K562 (cell line): ENCODE data around the gene TMEM200B. TPM values are rescaled to one million over a fixed set of nuclear protein-coding genes. Genes with fewer than 3 reads are reported as not detected.

Experiments
- ATAC-seq: fragments of 200-7000 bp; cut with Tn5 transposase; 3 replicates; pipeline ENCODE4 v1.9.1; 2020; ENCODE audit warnings: moderate library complexity
- BruUV-seq: library from RNA; stranded (reverse); fragments of 400-500 nt; replicated peaks from 2 replicates; lab custom pipeline; 2021; lab: Mats Ljungman, UMichigan
- CTCF ChIA-PET: fragments of 300-600 bp; formaldehyde crosslinking; extraction: SDS; loops from one replicate; lab custom pipeline; 2021; ENCODE audit warnings: low intra/inter-chr PET ratio; lab: Yijun Ruan, JAX
- POLR2A ChIA-PET: fragments of 300-600, 350-650 bp; sonication (Branson Sonifier 250); formaldehyde crosslinking; extraction: SDS; loops from one replicate; lab custom pipeline; 2021; ENCODE audit warnings: antibody characterized with exemption, inconsistent platforms; lab: Yijun Ruan, JAX
- DNase-seq, 4 experiments: peaks; one replicate each; pipeline versions ENCODE4 v3.0.0 to v3.0.0-alpha.2; 2011 to 2018; ENCODE audit warnings: low spot score in 3 of 4, mixed read lengths in 3 of 4; ENCODE audit errors: extremely low read depth in 1 of 4
- FAIRE-seq: peaks from 2 replicates; lab custom pipeline; 2011; peaks lifted over from hg19 to GRCh38; lab: Jason Lieb, UNC
- H2AFZ ChIP-seq: 2 replicates; pipeline ENCODE4 v1.6.0; 2011; ENCODE audit warnings: low read depth, low read length, control low read depth, inconsistent platforms
- H3K27ac ChIP-seq: fragments of 200-600 bp; 3 replicates; pipeline ENCODE4 v1.8.0; 2011; ENCODE audit warnings: low read depth, mild to moderate bottlenecking, control low read depth, inconsistent platforms, low read length, moderate library complexity, mixed read lengths; ENCODE audit errors: extremely low read depth
- H3K27me3 ChIP-seq, 2 experiments: fragments of 300-600 bp in 1 of 2; 2 replicates in 1 of 2; 3 replicates in 1 of 2; pipeline versions ENCODE4 v1.6.0 to v1.8.0; 2011; ENCODE audit warnings: inconsistent platforms in 2 of 2, low read length in 2 of 2, mild to moderate bottlenecking in 1 of 2, mixed read lengths in 1 of 2, moderate library complexity in 1 of 2; ENCODE audit not compliant: control insufficient read depth in 2 of 2, insufficient read depth in 2 of 2
- H3K36me3 ChIP-seq: fragments of 300-600 bp; 3 replicates; pipeline ENCODE4 v1.8.0; 2011; ENCODE audit warnings: mild to moderate bottlenecking, low read length, inconsistent platforms; ENCODE audit not compliant: control insufficient read depth, insufficient read depth
- H3K4me1 ChIP-seq, 2 experiments: fragments of 200-600 bp in 1 of 2; replicated peaks in 1 of 2; 2 replicates in 1 of 2; 3 replicates in 1 of 2; pipeline versions ENCODE4 v1.5.1 to v1.8.0; 2011; ENCODE audit warnings: inconsistent platforms in 2 of 2, low read length in 2 of 2, mild to moderate bottlenecking in 1 of 2, mixed read lengths in 1 of 2, moderate library complexity in 1 of 2; ENCODE audit not compliant: control insufficient read depth in 2 of 2, insufficient read depth in 2 of 2
- H3K4me2 ChIP-seq: 2 replicates; pipeline ENCODE4 v1.6.1; 2011; ENCODE audit warnings: low read length, control low read depth, inconsistent platforms, mixed read lengths; ENCODE audit not compliant: insufficient read depth
- H3K4me3 ChIP-seq: fragments of 200-600 bp; sonication (generic), shearing (Covaris generic); 2 replicates; pipeline ENCODE4 v1.5.1; 2016; ENCODE audit warnings: control low read depth, inconsistent platforms
- H3K79me2 ChIP-seq: fragments of 200-600 bp; 3 replicates; pipeline ENCODE4 v1.8.0; 2011; ENCODE audit warnings: low read length, inconsistent platforms; ENCODE audit not compliant: control insufficient read depth, insufficient read depth
- H3K9ac ChIP-seq, 2 experiments: 2 replicates each; pipeline versions ENCODE4 v1.6.0 to v1.6.1; 2011; ENCODE audit warnings: low read depth in 2 of 2, low read length in 2 of 2, control low read depth in 1 of 2, inconsistent platforms in 1 of 2, mild to moderate bottlenecking in 1 of 2, mixed read lengths in 1 of 2; ENCODE audit not compliant: insufficient read depth in 1 of 2
- H3K9me1 ChIP-seq: one replicate; pipeline ENCODE4 v1.6.0; 2011; ENCODE audit warnings: inconsistent platforms, mild to moderate bottlenecking, low read length, moderate library complexity; ENCODE audit not compliant: control insufficient read depth, insufficient read depth
- H3K9me3 ChIP-seq: replicated peaks from 2 replicates; pipeline ENCODE4 v1.5.1; 2011; ENCODE audit warnings: low read depth, low read length, inconsistent platforms; ENCODE audit not compliant: control insufficient read depth, insufficient read depth
- H4K20me1 ChIP-seq: replicated peaks from 2 replicates; pipeline ENCODE4 v1.6.1; 2011; ENCODE audit warnings: low read length, inconsistent platforms, mixed read lengths; ENCODE audit not compliant: control insufficient read depth, insufficient read depth
- ATF7 ChIP-seq: fragments of 450-650 bp; IDR thresholded peaks from 2 replicates; pipeline ENCODE4 v1.7.1; 2014; ENCODE audit warnings: mild to moderate bottlenecking, moderate library complexity
- CBFA2T3 ChIP-seq: fragments of 450-650 bp; IDR thresholded peaks from 2 replicates; pipeline ENCODE4 v1.6.1; 2017
- ELF2 ChIP-seq: fragments of 250-450 bp; sonication (Bioruptor Pico); IDR thresholded peaks from 2 replicates; pipeline ENCODE4 v1.5.0; 2021; ENCODE audit warnings: mild to moderate bottlenecking
- EP300 ChIP-seq: IDR thresholded peaks from 2 replicates; pipeline ENCODE4 v1.6.1; 2012; ENCODE audit warnings: low read length, improper control_type of control experiment
- GTF2A2 ChIP-seq: IDR thresholded peaks from 2 replicates; pipeline ENCODE4 v1.6.1; 2016; ENCODE audit warnings: mild to moderate bottlenecking, missing genetic modification characterization, missing compliant biosample characterization
- JUN ChIP-seq, 2 experiments: sonication (generic) in 1 of 2; formaldehyde crosslinking in 1 of 2; IDR thresholded peaks; 2 replicates each; pipeline versions ENCODE4 v1.6.1 to v1.8.0; 2012 to 2022; ENCODE audit warnings: borderline replicate concordance in 2 of 2, mild to moderate bottlenecking in 2 of 2, improper control_type of control experiment in 1 of 2, low read depth in 1 of 2, low read length in 1 of 2, missing genetic modification reagents in 1 of 2
- NFIC ChIP-seq: fragments of 450-650 bp; IDR thresholded peaks from 2 replicates; pipeline ENCODE4 v1.6.1; 2017; ENCODE audit warnings: mild to moderate bottlenecking, inconsistent platforms
- NRF1 ChIP-seq, 2 experiments: fragments of 450-650 bp; IDR thresholded peaks in 1 of 2; conservative IDR thresholded peaks in 1 of 2; 2 replicates each; pipeline ENCODE4 v1.6.1; 2014; ENCODE audit warnings: mild to moderate bottlenecking in 2 of 2
- PRMT5 ChIP-seq: sonication (generic); formaldehyde crosslinking; IDR thresholded peaks from 2 replicates; pipeline ENCODE4 v1.5.0; 2020; ENCODE audit warnings: missing genetic modification reagents
- U2AF1 ChIP-seq: fragments of 200-400 bp; formaldehyde crosslinking; optimal IDR thresholded peaks from 2 replicates; pipeline ENCODE3; 2017; ENCODE audit warnings: mild to moderate bottlenecking, low read depth, low read length, moderate library complexity
- ZBED1 ChIP-seq: IDR thresholded peaks from 2 replicates; pipeline ENCODE4 v1.6.1; 2014
- ZNF740 ChIP-seq, 3 experiments: fragments of 200-800 bp in 1 of 3; sonication (Bioruptor generic) in 1 of 3; sonication (generic) in 1 of 3; formaldehyde crosslinking in 1 of 3; IDR thresholded peaks; 2 replicates each; pipeline versions ENCODE4 v1.6.1 to v1.8.0; 2016 to 2022; ENCODE audit warnings: mild to moderate bottlenecking in 2 of 3, missing compliant biosample characterization in 2 of 3, missing genetic modification characterization in 2 of 3, missing genetic modification reagents in 1 of 3
- ZNF75A ChIP-seq: fragments of 450-650 bp; formaldehyde crosslinking; IDR thresholded peaks from 2 replicates; pipeline ENCODE4 v1.4.0; 2020; ENCODE audit warnings: mild to moderate bottlenecking
- ZNF76 ChIP-seq: fragments of 250-450 bp; sonication (Bioruptor Pico); IDR thresholded peaks from 2 replicates; pipeline ENCODE4 v1.4.0; 2020; ENCODE audit warnings: mild to moderate bottlenecking, moderate library complexity, borderline replicate concordance
- WGBS: fragments of 100-300 bp; shearing (Covaris generic); methylation state at CpG from one replicate; pipeline ENCODE4 v1.1.6; 2016; ENCODE audit warnings: low coverage, mixed read lengths; ENCODE audit not compliant: insufficient coverage; ENCODE audit errors: missing lambda C conversion rate; 5-methylcytosine and 5-hydroxymethylcytosine counted together
- in situ Hi-C: fragments of 300-500 bp; cut with MboI; formaldehyde crosslinking; loops from 4 replicates; pipeline ENCODE4 v1.15.0; 2018; ENCODE audit warnings: inconsistent platforms, mixed read lengths
- intact Hi-C: fragments of 100-400 bp; cut with micrococcal nuclease; formaldehyde crosslinking; loops from 2 replicates; pipeline ENCODE4 v1.14.2; 2022
- polyA plus RNA-seq, 8 experiments: library from polyadenylated mRNA; depleted of rRNA in 4 of 8; stranded (reverse) in 5 of 8; unstranded in 3 of 8; fragments of >200 nt; fragmentation: Nextera tagmentation in 2 of 8; fragmentation: Illumina TruSeq in 1 of 8; extraction: Ambion mirVana in 2 of 8; extraction: Trizol in 1 of 8; gene quantifications; 2 replicates each; pipeline versions ENCODE4 v1.2.1 to v1.2.3, GENCODE V29; 2011 to 2014; ENCODE audit warnings: inconsistent platforms in 1 of 8, missing spikeins in 1 of 8
- total RNA-seq, 7 experiments: library from RNA; depleted of rRNA in 6 of 7; stranded (reverse); fragments of >200 nt in 6 of 7; fragmentation: Illumina TruSeq in 2 of 7; extraction: Trizol in 2 of 7; gene quantifications; 2 replicates each; pipeline versions ENCODE4 v1.2.1 to v1.2.3, GENCODE V29; 2011 to 2021; ENCODE audit warnings: low replicate concordance in 1 of 7
- TF ChIP-seq, protein P1 (sequence below): sonication (generic); formaldehyde crosslinking; IDR thresholded peaks from 2 replicates; pipeline ENCODE4 v1.8.0; 2023; ENCODE audit warnings: missing genetic modification reagents, mild to moderate bottlenecking, borderline replicate concordance

The TMEM200B gene
- total and polyA plus RNA-seq, 9 of the 15 experiments (the other 6 are each of a cell fraction or from before 2014, with no cell fraction given) = 0.04 to 0.35 (median 0.10) TPM; not detected in 1

GRCh38 chr1:29112705-29113412, 10.8 kb downstream of the TMEM200B start:
- Histone ChIP-seq H3K9ac (no peak overlapping the region), H3K4me1 (no peaks in the 10 kb centered on the region), H3K27ac (no peak overlapping the region), H3K4me3 (no peak overlapping the region), H2AFZ (no peak overlapping the region), H3K4me2 (no peak overlapping the region)
- POLR2A ChIA-PET = interaction anchor here (0.6 to 3.1 kb wide), 11 partner anchors 9 to 1775 kb away, joined by 3 to 16 read pairs (median 3); partner anchors contain the start of gene TMEM200B
- in situ Hi-C loops = no loop called here
- 85% methylated on average over 7 of the region's 7 CpGs for WGBS
- ATAC-seq = no peak
- TF ChIP-seq PRMT5 (CRISPR knock-in tag) (no peak), ATF7 (no peak), NRF1 (conservative IDR thresholded peaks at IDR 0.05 in 1 of 2, IDR thresholded peaks at IDR 0.05 in 1 of 2) (no peak), GTF2A2 (tag) (no peak), U2AF1 (no peak), EP300 (no peak), JUN (IDR thresholded peaks at IDR 0.05; ENCODE audit: borderline replicate concordance, low read depth, low read length) (no peak), JUN (CRISPR knock-in tag; IDR thresholded peaks at IDR 0.05; ENCODE audit: borderline replicate concordance) (no peak), NFIC (no peak), ZNF75A (CRISPR knock-in tag) (no peak), ZNF76 (CRISPR knock-in tag) (no peak), ZNF740 (CRISPR knock-in tag; IDR thresholded peaks at IDR 0.05) (no peak), ZNF740 (tag; IDR thresholded peaks at IDR 0.05) (no peak), ZBED1 (no peak), ELF2 (CRISPR knock-in tag) (no peak), CBFA2T3 (no peak)
- TF ChIP-seq, protein P1, sequence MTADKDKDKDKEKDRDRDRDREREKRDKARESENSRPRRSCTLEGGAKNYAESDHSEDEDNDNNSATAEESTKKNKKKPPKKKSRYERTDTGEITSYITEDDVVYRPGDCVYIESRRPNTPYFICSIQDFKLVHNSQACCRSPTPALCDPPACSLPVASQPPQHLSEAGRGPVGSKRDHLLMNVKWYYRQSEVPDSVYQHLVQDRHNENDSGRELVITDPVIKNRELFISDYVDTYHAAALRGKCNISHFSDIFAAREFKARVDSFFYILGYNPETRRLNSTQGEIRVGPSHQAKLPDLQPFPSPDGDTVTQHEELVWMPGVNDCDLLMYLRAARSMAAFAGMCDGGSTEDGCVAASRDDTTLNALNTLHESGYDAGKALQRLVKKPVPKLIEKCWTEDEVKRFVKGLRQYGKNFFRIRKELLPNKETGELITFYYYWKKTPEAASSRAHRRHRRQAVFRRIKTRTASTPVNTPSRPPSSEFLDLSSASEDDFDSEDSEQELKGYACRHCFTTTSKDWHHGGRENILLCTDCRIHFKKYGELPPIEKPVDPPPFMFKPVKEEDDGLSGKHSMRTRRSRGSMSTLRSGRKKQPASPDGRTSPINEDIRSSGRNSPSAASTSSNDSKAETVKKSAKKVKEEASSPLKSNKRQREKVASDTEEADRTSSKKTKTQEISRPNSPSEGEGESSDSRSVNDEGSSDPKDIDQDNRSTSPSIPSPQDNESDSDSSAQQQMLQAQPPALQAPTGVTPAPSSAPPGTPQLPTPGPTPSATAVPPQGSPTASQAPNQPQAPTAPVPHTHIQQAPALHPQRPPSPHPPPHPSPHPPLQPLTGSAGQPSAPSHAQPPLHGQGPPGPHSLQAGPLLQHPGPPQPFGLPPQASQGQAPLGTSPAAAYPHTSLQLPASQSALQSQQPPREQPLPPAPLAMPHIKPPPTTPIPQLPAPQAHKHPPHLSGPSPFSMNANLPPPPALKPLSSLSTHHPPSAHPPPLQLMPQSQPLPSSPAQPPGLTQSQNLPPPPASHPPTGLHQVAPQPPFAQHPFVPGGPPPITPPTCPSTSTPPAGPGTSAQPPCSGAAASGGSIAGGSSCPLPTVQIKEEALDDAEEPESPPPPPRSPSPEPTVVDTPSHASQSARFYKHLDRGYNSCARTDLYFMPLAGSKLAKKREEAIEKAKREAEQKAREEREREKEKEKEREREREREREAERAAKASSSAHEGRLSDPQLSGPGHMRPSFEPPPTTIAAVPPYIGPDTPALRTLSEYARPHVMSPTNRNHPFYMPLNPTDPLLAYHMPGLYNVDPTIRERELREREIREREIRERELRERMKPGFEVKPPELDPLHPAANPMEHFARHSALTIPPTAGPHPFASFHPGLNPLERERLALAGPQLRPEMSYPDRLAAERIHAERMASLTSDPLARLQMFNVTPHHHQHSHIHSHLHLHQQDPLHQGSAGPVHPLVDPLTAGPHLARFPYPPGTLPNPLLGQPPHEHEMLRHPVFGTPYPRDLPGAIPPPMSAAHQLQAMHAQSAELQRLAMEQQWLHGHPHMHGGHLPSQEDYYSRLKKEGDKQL (CRISPR knock-in tag) = no peak
- TF ChIP-seq, all 486 proteins: peak for 0
- peaks cover 80% of the 10 kb centered on the region for H3K36me3 ChIP-seq
- no TSS peak for BruUV-seq
- DNase-seq (no peak), FAIRE-seq (no peak)
- CTCF ChIA-PET = no interaction called here
- no peaks in the 10 kb centered on the region for H3K79me2 ChIP-seq
- intact Hi-C loops = no loop called here
- H3K9me1 ChIP-seq = no peaks in the 10 kb centered on the region
- H3K27me3 ChIP-seq = no peaks in the 10 kb centered on the region
- no peaks in the 10 kb centered on the region; the same call in 1 of the 2 replicates for H3K9me3 ChIP-seq
- no peaks in the 10 kb centered on the region for H4K20me1 ChIP-seq
